Gastrocnemius medialis (tissue), 4 donors: ENCODE data around the gene GALNT2. TPM values are rescaled to one million over a fixed set of nuclear protein-coding genes. Genes with fewer than 3 reads are reported as not detected.

Source experiments
- ATAC-seq, 2 donors: fragments of 150-250 bp; one replicate each; pipeline ENCODE4 v1.9.1; 2016
- DNase-seq, 2 donors: peaks; one replicate each; pipeline ENCODE4 v3.0.0-alpha.2; 2019
- H3K27ac ChIP-seq, 4 donors: fragments of 200-600 bp; sonication (generic); 1 replicate in 1 of 4; 2 replicates in 3 of 4; pipeline ENCODE4 v1.5.1; 2016 to 2018; ENCODE audit warnings: mild to moderate bottlenecking in 2 of 4, moderate library complexity in 1 of 4
- H3K27me3 ChIP-seq, 3 donors: fragments of 200-600 bp; sonication (generic) in 2 of 3; 1 replicate in 1 of 3; 2 replicates in 2 of 3; pipeline versions ENCODE4 v1.5.1 to v1.6.0; 2016 to 2019; ENCODE audit warnings: mild to moderate bottlenecking in 1 of 3, moderate library complexity in 1 of 3
- H3K36me3 ChIP-seq, 2 donors: fragments of 200-600 bp; sonication (generic) in 1 of 2; one replicate each; pipeline ENCODE4 v1.5.1; 2017 to 2018
- H3K4me1 ChIP-seq, 2 donors: fragments of 200-600 bp; sonication (generic) in 1 of 2; one replicate each; pipeline ENCODE4 v1.5.1; 2016 to 2017; ENCODE audit warnings: mild to moderate bottlenecking in 2 of 2
- H3K4me3 ChIP-seq, 4 donors: fragments of 200-600 bp; sonication (generic) in 3 of 4; 1 replicate in 1 of 4; 2 replicates in 3 of 4; pipeline ENCODE4 v1.5.1; 2016 to 2019; ENCODE audit warnings: mild to moderate bottlenecking in 2 of 4
- H3K9me3 ChIP-seq, 3 donors: fragments of 200-600 bp; sonication (generic) in 2 of 3; 1 replicate in 1 of 3; 2 replicates in 2 of 3; pipeline ENCODE4 v1.5.1; 2016 to 2019
- CTCF ChIP-seq, 5 experiments: fragments of 450-650 bp in 3 of 5; fragments of 200-600 bp in 2 of 5; sonication (generic) in 2 of 5; IDR thresholded peaks in 4 of 5; conservative IDR thresholded peaks in 1 of 5; 1 replicate in 4 of 5; 2 replicates in 1 of 5; pipeline ENCODE4 v1.5.1; 2016 to 2019; ENCODE audit warnings: antibody characterized with exemption in 5 of 5, mild to moderate bottlenecking in 3 of 5, moderate library complexity in 3 of 5
- POLR2A ChIP-seq, 2 donors: fragments of 450-650 bp; IDR thresholded peaks; one replicate each; pipeline ENCODE4 v1.6.1; 2017; ENCODE audit warnings: antibody characterized with exemption in 2 of 2, mild to moderate bottlenecking in 2 of 2, moderate library complexity in 2 of 2
- in situ Hi-C, 4 donors: fragments of 200-750 bp; cut with MboI; loops; one replicate each; pipeline versions ENCODE4 v1.15.0 to v1.8.0; 2017; ENCODE audit warnings: low sequenced_read_pairs in 4 of 4
- intact Hi-C: fragments of 100-400 bp; cut with DNase I; formaldehyde crosslinking; loops from one replicate; pipeline ENCODE4 v1.15.1; 2023; ENCODE audit warnings: low total_unique reads
- total RNA-seq, 4 donors: library from RNA; depleted of rRNA; stranded (reverse); fragments of >200 nt; gene quantifications; one replicate each; pipeline versions ENCODE4 v1.1.0 to v1.2.3, GENCODE V29; 2016

The GALNT2 gene
- total RNA-seq, 4 donors from 2014 or later: 73.7 to 106 (median 78.3) TPM

GRCh38 chr1:230301822-230302221, 234.8 kb downstream of the GALNT2 start:
- Histone ChIP-seq H3K36me3 (no peaks in the 10 kb centered on the region), H3K4me1 (peaks cover 10 to 20% of the 10 kb centered on the region in 2 donors), H3K9me3 (no peaks in the 10 kb centered on the region), H3K27me3 (no peaks in the 10 kb centered on the region), H3K27ac (no peak overlapping the region), H3K4me3 (no peak overlapping the region)
- TF ChIP-seq CTCF (IDR thresholded peaks at IDR 0.05 in 4 of 5, conservative IDR thresholded peaks at IDR 0.05 in 1 of 5) (no peak), POLR2A (IDR thresholded peaks at IDR 0.05) (no peak)
- intact Hi-C loops (loop anchor here (5.0 to 10.0 kb wide), 4 partner anchors 75 to 745 kb away; partner anchors contain the start of gene ABCB10), in situ Hi-C loops (loop anchor here in 1 of 4 donors (25.0 kb wide), 1 partner anchor 1040 kb away; the partner anchor contains the start of gene RAB4A)
- DNase-seq (no peak), ATAC-seq (no peak)

GRCh38 chr1:230303069-230303468, 236.0 kb downstream of the GALNT2 start:
- Histone ChIP-seq H3K4me1 (peaks cover 10 to 20% of the 10 kb centered on the region in 2 donors), H3K27ac (peak overlapping the region in 3 of 4 donors; percentile 58 to 71 (median 59)), H3K9me3 (no peaks in the 10 kb centered on the region), H3K4me3 (no peak overlapping the region), H3K36me3 (no peaks in the 10 kb centered on the region), H3K27me3 (no peaks in the 10 kb centered on the region)
- TF ChIP-seq POLR2A (IDR thresholded peaks at IDR 0.05): no peak
- TF ChIP-seq CTCF (IDR thresholded peaks at IDR 0.05 in 4 of 5, conservative IDR thresholded peaks at IDR 0.05 in 1 of 5): no peak
- DNase-seq: no peak
- in situ Hi-C loops (loop anchor here in 1 of 4 donors (25.0 kb wide), 1 partner anchor 1041 kb away; the partner anchor contains the start of gene RAB4A), intact Hi-C loops (loop anchor here (5.0 to 10.0 kb wide), 4 partner anchors 76 to 746 kb away; partner anchors contain the start of gene ABCB10)
- ATAC-seq: no peak

- peak overlapping the region; percentile 41 to 71 (median 58) for H3K27ac ChIP-seq
- H3K9me3 ChIP-seq: no peaks in the 10 kb centered on the region
- TF ChIP-seq POLR2A (IDR thresholded peaks at IDR 0.05): no peak
- TF ChIP-seq CTCF (IDR thresholded peaks at IDR 0.05 in 4 of 5, conservative IDR thresholded peaks at IDR 0.05 in 1 of 5): no peak
- peak; percentile 31 to 34 for DNase-seq
- H3K36me3 ChIP-seq: no peaks in the 10 kb centered on the region
- intact Hi-C loops: loop anchor here (5.0 to 10.0 kb wide), 4 partner anchors 77 to 747 kb away; partner anchors contain the start of gene ABCB10
- peak; percentile 82 to 92 for ATAC-seq
- no peaks in the 10 kb centered on the region for H3K27me3 ChIP-seq
- no peak overlapping the region for H3K4me3 ChIP-seq
- in situ Hi-C loops: loop anchor here in 1 of 4 donors (25.0 kb wide), 1 partner anchor 1042 kb away; the partner anchor contains the start of gene RAB4A
- H3K4me1 ChIP-seq: peaks cover 10 to 20% of the 10 kb centered on the region in 2 donors
Observed at GRCh38 chr1:230303822-230304221, 236.8 kb downstream of the GALNT2 start.

GRCh38 chr1:230306169-230306568, 239.1 kb downstream of the GALNT2 start:
- ATAC-seq (no peak), DNase-seq (no peak)
- Histone ChIP-seq H3K4me1 (peaks cover 10 to 23% of the 10 kb centered on the region in 2 donors), H3K27ac (no peak overlapping the region), H3K4me3 (no peak overlapping the region), H3K36me3 (no peaks in the 10 kb centered on the region), H3K27me3 (no peaks in the 10 kb centered on the region), H3K9me3 (no peaks in the 10 kb centered on the region)
- TF ChIP-seq CTCF (IDR thresholded peaks at IDR 0.05 in 4 of 5, conservative IDR thresholded peaks at IDR 0.05 in 1 of 5) (no peak), POLR2A (IDR thresholded peaks at IDR 0.05) (no peak)
- in situ Hi-C loops (loop anchor here in 2 of 4 donors (5.0 to 25.0 kb wide), 2 partner anchors 644 to 1044 kb away; partner anchors contain the start of gene RAB4A (in 1 of the 2)), intact Hi-C loops (loop anchor here (2.0 to 10.0 kb wide), 2 partner anchors 239 to 341 kb away; partner anchors contain the start of gene GALNT2)
